Liver (tissue), 3 donors: ENCODE measurements around the gene TTC23.

ENCODE experiments used
- ATF3 ChIP-seq: IDR thresholded peaks from 2 replicates; pipeline ENCODE4 v1.6.1; 2016; ENCODE audit warnings: antibody characterized with exemption
- CTCF ChIP-seq: fragments of 150-350 bp; IDR thresholded peaks from 2 replicates; pipeline ENCODE4 v1.5.1; 2017; ENCODE audit warnings: improper control_type of control experiment, low read depth, low read length; ENCODE audit not compliant: missing input control
- EGR1 ChIP-seq, 2 donors: IDR thresholded peaks; 2 replicates each; pipeline ENCODE4 v1.6.1; 2016 to 2018; ENCODE audit warnings: antibody characterized with exemption in 2 of 2, low read depth in 2 of 2
- FOXA1 ChIP-seq: IDR thresholded peaks from 2 replicates; pipeline ENCODE4 v1.6.1; 2016; ENCODE audit warnings: antibody characterized with exemption
- FOXA2 ChIP-seq: IDR thresholded peaks from 2 replicates; pipeline ENCODE4 v1.6.1; 2016; ENCODE audit warnings: antibody characterized with exemption
- HNF4G ChIP-seq: IDR thresholded peaks from 2 replicates; pipeline ENCODE4 v1.6.1; 2016; ENCODE audit warnings: antibody characterized with exemption
- JUND ChIP-seq, 2 donors: IDR thresholded peaks; 2 replicates each; pipeline ENCODE4 v1.6.1; 2016; ENCODE audit warnings: antibody characterized with exemption in 2 of 2
- MAX ChIP-seq: IDR thresholded peaks from 2 replicates; pipeline ENCODE4 v1.6.1; 2016; ENCODE audit warnings: antibody characterized with exemption
- RAD21 ChIP-seq, 2 donors: IDR thresholded peaks; 2 replicates each; pipeline ENCODE4 v1.6.1; 2016; ENCODE audit warnings: antibody characterized with exemption in 2 of 2, mild to moderate bottlenecking in 2 of 2
- REST ChIP-seq: IDR thresholded peaks from 2 replicates; pipeline ENCODE4 v1.6.1; 2016; ENCODE audit warnings: antibody characterized with exemption, mild to moderate bottlenecking
- RXRA ChIP-seq, 2 donors: IDR thresholded peaks; 2 replicates each; pipeline ENCODE4 v1.6.1; 2017 to 2018; ENCODE audit warnings: antibody characterized with exemption in 2 of 2, mild to moderate bottlenecking in 1 of 2
- TAF1 ChIP-seq: conservative IDR thresholded peaks from 2 replicates; pipeline ENCODE4 v1.6.1; 2016; ENCODE audit warnings: antibody characterized with exemption, mild to moderate bottlenecking
- YY1 ChIP-seq: IDR thresholded peaks from 2 replicates; pipeline ENCODE4 v1.6.1; 2016; ENCODE audit warnings: antibody characterized with exemption, mild to moderate bottlenecking
- ZBTB33 ChIP-seq: IDR thresholded peaks from 2 replicates; pipeline ENCODE4 v1.6.1; 2016; ENCODE audit warnings: antibody characterized with exemption
- donor health status: healthy.
- donor health status: healthy.

GRCh38 chr15:99101501-99101900 lies 147.9 kb downstream of the TTC23 start:
- TF ChIP-seq RAD21 (IDR thresholded peaks at IDR 0.05) (no peak), ATF3 (no peak), YY1 (no peak), RXRA (IDR thresholded peaks at IDR 0.05) (no peak), CTCF (no peak), REST (no peak), FOXA2 (no peak), ZBTB33 (no peak), MAX (no peak), TAF1 (no peak), EGR1 (IDR thresholded peaks at IDR 0.05; ENCODE audit: low read depth in 2 of 2) (no peak), FOXA1 (no peak), JUND (IDR thresholded peaks at IDR 0.05) (no peak), HNF4G (no peak)
